Activated B cell treated with CpG ODN at 0.5 μM for 24 hours (primary cell): ENCODE measurements around the gene ZNF33A. TPM values are rescaled to one million over a fixed set of nuclear protein-coding genes. Genes with fewer than 3 reads are reported as not detected.

Source experiments
- ATAC-seq: fragments of 200-7000 bp; cut with Tn5 transposase; one replicate; pipeline ENCODE4 v1.10.0; 2021; ENCODE audit warnings: low read depth, mild to moderate bottlenecking, moderate library complexity
- CTCF ChIA-PET: fragments of 350-600 bp; sonication (Branson Sonifier 250); formaldehyde crosslinking; loops from one replicate; lab custom pipeline; 2021; ENCODE audit warnings: antibody characterized with exemption; lab: Charles Lee
- POLR2A ChIA-PET: fragments of 350-600 bp; sonication (Branson Sonifier 250); formaldehyde crosslinking; loops from one replicate; lab custom pipeline; 2021; ENCODE audit warnings: antibody characterized with exemption; lab: Charles Lee
- DNase-seq: peaks from one replicate; pipeline ENCODE4 v3.0.0; 2022
- H3K27ac Mint-ChIP-seq: one replicate; pipeline ENCODE4 v1.8.0; 2020; ENCODE audit warnings: mixed read lengths
- H3K27me3 Mint-ChIP-seq: one replicate; pipeline ENCODE4 v1.8.0; 2021; ENCODE audit warnings: mixed read lengths
- H3K36me3 Mint-ChIP-seq: one replicate; pipeline ENCODE4 v1.8.0; 2021; ENCODE audit warnings: low read depth, mixed read lengths
- H3K4me1 Mint-ChIP-seq: one replicate; pipeline ENCODE4 v1.8.0; 2021; ENCODE audit warnings: mixed read lengths
- H3K4me3 Mint-ChIP-seq: one replicate; pipeline ENCODE4 v1.8.0; 2020; ENCODE audit warnings: mild to moderate bottlenecking, mixed read lengths
- H3K9me3 Mint-ChIP-seq: one replicate; pipeline ENCODE4 v1.8.0; 2020; ENCODE audit warnings: mixed read lengths
- intact Hi-C: fragments of 100-400 bp; cut with micrococcal nuclease; formaldehyde crosslinking; loops from one replicate; pipeline ENCODE4 v1.15.1; 2024
- total RNA-seq: library from RNA; stranded (reverse); gene quantifications from 2 replicates; pipeline ENCODE4 v1.2.3, GENCODE V29; 2022
- TF ChIP-seq, protein P1 (sequence below): fragments of 200-600 bp; IDR thresholded peaks from one replicate; pipeline ENCODE4 v1.8.0; 2022; ENCODE audit warnings: antibody characterized with exemption, mild to moderate bottlenecking

ZNF33A gene
- 57.4 and 58.6 TPM in 2 replicates for total RNA-seq

DNA sequence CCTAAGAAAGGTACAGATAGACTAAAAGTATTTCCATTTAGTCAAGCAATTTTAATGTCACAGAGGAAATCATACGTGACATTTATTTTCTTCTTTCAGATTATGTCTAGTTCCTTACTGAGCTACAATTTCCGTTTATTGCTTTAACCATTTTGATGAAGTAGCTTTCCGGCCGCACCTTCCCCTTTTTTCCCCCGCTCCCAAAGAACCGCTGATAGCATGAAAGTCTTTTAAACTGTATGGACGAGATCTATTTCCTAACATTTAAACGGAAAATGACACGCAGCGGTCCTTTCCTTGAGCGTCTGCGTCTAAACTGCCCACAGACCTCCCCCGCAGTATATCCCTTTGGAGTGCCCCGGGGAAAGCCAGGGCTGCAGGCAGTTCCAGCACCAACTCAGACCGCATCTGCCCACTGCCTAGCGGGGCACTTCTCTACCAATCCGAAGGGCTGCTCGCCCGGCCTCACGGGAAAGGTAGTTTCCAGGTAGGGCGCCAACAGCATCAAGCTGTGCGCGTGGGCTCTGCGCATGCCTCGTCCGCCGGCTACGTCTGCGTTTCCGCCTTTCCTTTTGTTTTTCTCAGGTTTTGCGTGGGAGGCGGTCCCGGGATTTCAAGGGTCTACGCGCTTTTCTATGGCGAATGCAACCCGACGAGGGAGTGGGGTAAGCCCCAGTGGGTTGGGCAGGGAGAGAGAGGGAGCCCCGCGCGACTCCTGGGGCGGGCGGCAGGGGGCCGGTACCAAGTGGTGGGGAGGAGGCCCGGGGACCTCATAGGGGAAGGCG, at the start of gene ZNF33A:
Gene ZNF33A, plus strand, starts transcription at position 557 of the 785 bp plus-strand sequence. CDS start 1,667 bp downstream, outside the sequence.
- TF ChIP-seq, protein P1, sequence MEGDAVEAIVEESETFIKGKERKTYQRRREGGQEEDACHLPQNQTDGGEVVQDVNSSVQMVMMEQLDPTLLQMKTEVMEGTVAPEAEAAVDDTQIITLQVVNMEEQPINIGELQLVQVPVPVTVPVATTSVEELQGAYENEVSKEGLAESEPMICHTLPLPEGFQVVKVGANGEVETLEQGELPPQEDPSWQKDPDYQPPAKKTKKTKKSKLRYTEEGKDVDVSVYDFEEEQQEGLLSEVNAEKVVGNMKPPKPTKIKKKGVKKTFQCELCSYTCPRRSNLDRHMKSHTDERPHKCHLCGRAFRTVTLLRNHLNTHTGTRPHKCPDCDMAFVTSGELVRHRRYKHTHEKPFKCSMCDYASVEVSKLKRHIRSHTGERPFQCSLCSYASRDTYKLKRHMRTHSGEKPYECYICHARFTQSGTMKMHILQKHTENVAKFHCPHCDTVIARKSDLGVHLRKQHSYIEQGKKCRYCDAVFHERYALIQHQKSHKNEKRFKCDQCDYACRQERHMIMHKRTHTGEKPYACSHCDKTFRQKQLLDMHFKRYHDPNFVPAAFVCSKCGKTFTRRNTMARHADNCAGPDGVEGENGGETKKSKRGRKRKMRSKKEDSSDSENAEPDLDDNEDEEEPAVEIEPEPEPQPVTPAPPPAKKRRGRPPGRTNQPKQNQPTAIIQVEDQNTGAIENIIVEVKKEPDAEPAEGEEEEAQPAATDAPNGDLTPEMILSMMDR = no peak
- intact Hi-C loops = loop anchor here (1.0 to 5.0 kb wide), 7 partner anchors 14 to 392 kb away; partner anchors contain the start of genes ZNF248, ZNF25 and ZNF37A
- Mint-ChIP-seq H3K27ac (peak within 1 kb of the TSS; percentile 100), H3K27me3 (no peaks in the 10 kb centered on the region), H3K9me3 (no peaks in the 10 kb centered on the region), H3K4me1 (peaks cover 36% of the 10 kb centered on the region), H3K36me3 (peaks cover 44% of the 10 kb centered on the region), H3K4me3 (peak within 1 kb of the TSS; percentile 97)
- DNase-seq (peak; percentile 92), ATAC-seq (peak; percentile 84)
- CTCF ChIA-PET = interaction anchor here (1.1 to 1.4 kb wide), 2 partner anchors 33 to 35 kb away, joined by 6 to 10 read pairs; partner anchors contain the start of gene ZNF25
- POLR2A ChIA-PET = interaction anchor here (0.6 to 2.5 kb wide), 10 partner anchors 12 to 392 kb away, joined by 3 to 55 read pairs (median 5); partner anchors contain the start of genes ZNF248 and ZNF25

DNA sequence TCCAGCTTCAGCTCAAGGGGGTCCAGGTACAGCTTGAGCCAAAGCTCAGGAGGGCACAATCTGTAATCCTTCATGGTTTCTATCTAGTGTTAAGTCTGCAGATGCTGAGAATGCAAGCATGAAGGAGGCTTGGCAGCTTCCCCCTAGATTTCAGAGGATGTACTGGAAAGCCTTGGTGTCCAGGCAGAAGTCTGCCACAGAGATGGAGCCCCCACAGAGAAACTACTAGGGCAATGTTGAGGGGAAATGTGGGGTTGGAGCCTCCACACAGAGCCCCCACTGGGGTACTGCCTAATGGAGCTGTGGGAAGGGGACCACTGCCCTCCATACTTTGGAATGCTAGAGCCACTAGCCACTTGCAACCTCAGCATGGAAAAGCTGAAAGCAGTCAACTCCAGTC, 45.5 kb upstream of the ZNF33A start:
- Mint-ChIP-seq H3K4me1 (no peaks in the 10 kb centered on the region), H3K36me3 (peaks cover 57% of the 10 kb centered on the region), H3K4me3 (no peak overlapping the region), H3K9me3 (peaks cover 9% of the 10 kb centered on the region), H3K27ac (no peak overlapping the region), H3K27me3 (no peaks in the 10 kb centered on the region)
- CTCF ChIA-PET = no interaction called here
- ATAC-seq = no peak
- intact Hi-C loops = no loop called here
- no peak for DNase-seq
- POLR2A ChIA-PET = no interaction called here
- TF ChIP-seq, protein P1 = no peak

DNA sequence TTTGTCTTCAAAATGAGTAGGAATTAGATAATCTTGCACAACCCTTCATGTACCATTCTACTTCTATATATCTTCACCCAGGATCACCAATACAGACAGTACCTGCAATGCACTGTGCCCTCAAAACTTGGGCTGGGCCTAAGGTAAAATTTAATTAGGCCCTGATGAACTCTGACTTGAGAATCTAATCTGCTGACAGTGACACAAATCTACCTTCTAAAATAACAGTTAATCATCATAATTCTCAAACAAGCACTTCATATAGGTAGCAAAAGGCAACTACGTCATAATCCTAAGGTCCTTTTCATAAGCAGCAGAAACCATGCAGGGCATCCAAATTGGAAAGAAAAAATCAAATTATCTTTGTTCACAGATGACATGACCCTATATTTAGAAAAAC, 38.1 kb upstream of the ZNF33A start:
- no peak for DNase-seq
- Mint-ChIP-seq H3K36me3 (peaks cover 23% of the 10 kb centered on the region), H3K4me3 (no peak overlapping the region), H3K27ac (no peak overlapping the region), H3K9me3 (no peaks in the 10 kb centered on the region), H3K27me3 (no peaks in the 10 kb centered on the region), H3K4me1 (peaks cover 19% of the 10 kb centered on the region)
- intact Hi-C loops = no loop called here
- ChIA-PET POLR2A (interaction anchor here (0.6 kb wide), 1 partner anchor 16 kb away, joined by 4 read pairs; no protein-coding TSS in a partner anchor), CTCF (no interaction called here)
- TF ChIP-seq, protein P1 = no peak
- ATAC-seq = no peak

DNA sequence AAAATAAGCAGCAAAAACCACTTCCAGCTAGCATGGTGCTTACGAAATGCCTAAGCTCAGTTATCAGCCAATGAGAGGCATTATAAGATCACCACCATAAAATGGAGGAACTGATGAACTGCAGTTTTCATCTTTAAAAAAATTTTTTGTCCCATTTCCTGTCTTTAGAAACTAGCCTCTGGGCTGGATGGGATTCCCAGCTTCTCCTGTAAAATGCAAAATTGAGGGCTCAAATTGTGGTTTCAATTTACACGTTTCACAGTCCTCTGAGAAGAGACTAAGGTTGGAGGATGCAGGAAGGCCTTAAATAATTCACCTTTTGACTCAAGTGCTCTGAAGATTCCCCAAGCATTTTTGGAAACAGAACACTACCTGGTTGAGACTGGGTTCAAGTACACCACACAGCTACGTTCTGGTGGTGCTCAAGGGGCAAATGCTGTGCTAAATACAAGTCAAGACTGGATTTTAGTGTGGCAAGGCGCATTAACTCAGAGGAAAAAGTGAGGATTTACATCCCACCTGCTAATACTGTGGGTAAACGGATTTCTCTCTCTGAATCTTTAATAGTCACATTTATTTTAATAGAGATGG, 35.0 kb upstream of the ZNF33A start:
- CTCF ChIA-PET = interaction anchor here (1.1 kb wide), 1 partner anchor 35 kb away, joined by 6 read pairs; the partner anchor contains the start of gene ZNF33A
- intact Hi-C loops = no loop called here
- ATAC-seq = no peak

More for the DNA sequence above, 35.0 kb upstream of the ZNF33A start:
- TF ChIP-seq, protein P1 = no peak
- DNase-seq = no peak
- POLR2A ChIA-PET = interaction anchor here (1.0 to 3.2 kb wide), 7 partner anchors 35 to 427 kb away, joined by 3 to 55 read pairs (median 5); partner anchors contain the start of genes ZNF248, ZNF33A and ZNF37A
- no peaks in the 10 kb centered on the region for H3K9me3 Mint-ChIP-seq
- peak overlapping the region; percentile 90 for H3K4me3 Mint-ChIP-seq
- peaks cover 5% of the 10 kb centered on the region for H3K36me3 Mint-ChIP-seq
- no peaks in the 10 kb centered on the region for H3K27me3 Mint-ChIP-seq
- H3K27ac Mint-ChIP-seq = peak overlapping the region; percentile 95
- peaks cover 19% of the 10 kb centered on the region for H3K4me1 Mint-ChIP-seq
